Measurements from ENCODE around the gene KLF11.

KLF11 gene

DNA sequence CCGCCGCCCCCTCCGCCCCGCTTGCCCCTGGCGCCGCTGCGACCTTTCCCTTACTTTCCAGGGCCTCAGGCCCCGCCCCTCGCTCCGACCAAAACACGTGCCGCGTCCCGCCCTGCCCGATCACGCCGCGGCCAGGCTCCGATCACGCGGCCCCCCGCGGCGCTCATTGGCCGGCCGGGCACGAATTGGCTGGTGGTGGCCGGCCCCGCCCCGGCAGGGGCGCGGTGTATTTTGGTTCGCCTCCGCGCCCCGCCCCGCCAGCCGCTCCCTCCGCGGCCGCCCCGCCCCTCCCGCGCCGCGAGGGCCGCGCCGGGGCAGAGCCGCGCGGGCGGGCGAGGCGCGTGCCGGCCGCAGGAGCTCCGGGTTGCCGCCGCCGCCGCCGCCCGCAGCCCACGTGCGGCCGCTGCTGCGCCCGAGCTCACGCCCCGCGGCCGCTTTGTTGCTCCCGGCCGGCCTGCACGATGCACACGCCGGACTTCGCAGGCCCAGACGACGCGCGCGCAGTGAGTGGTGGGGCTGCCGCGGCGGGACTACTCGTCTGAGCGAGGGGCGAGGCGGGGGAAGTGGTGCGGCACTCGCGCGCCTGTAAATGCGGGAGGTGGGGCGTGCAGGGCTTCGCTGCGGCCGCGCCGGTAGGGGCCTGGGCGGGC lies at the start of gene KLF11:
TSS of gene KLF11 (plus strand) at position 295 of the 650 bp plus-strand sequence. CDS start at position 462, 167 bp downstream.
- in situ Hi-C loops (cut with MboI; ENCODE audit: low pct_unique_long_range_greater_than_20kb, low sequenced_read_pairs), result no loop called here
- peak; percentile 88 for DNase-seq

DNA sequence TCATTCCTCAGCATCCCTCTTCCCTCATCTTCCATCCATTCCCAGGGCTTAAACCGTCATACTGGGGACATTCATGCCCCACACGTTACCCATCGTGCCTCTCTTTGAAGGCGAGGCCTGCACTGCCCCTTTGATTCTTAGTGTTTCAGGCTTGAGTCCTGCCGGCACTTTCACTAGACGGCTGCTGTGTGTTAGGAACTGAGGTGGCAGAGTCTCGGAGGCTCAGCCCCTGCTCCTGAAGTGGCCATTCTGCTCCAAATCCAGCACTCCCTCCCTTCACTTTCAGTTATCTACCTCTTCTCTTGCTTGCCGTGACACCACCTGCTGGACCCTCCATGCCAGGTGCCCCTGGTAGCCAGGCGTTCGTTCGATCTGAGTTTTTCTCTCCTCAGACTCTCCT lies 48.9 kb upstream of the KLF11 start:
- no peak for DNase-seq
- in situ Hi-C loops (cut with MboI; ENCODE audit: low pct_unique_long_range_greater_than_20kb, low sequenced_read_pairs), result no loop called here

DNA sequence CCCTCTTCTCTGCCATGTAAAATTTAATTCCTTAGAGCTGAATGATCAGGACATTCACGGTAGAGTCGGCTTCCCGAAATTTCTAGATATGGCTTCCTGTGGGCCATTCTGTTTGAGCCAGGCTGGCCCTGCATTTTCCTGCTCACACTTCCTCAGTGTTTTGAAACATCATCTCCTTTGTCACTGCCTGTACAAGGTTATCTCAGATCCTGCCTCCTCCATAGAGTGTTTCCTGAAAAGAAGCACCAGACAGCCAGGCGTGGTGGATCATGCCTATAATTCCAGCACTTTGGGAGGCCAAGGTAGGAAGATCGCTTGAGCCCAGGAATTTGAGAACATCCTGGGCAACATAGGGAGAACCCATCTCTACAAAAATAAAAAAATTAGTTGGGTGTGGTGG lies 48.3 kb upstream of the KLF11 start:
- in situ Hi-C loops (cut with MboI; ENCODE audit: low pct_unique_long_range_greater_than_20kb, low sequenced_read_pairs), result no loop called here
- DNase-seq, result no peak

DNA sequence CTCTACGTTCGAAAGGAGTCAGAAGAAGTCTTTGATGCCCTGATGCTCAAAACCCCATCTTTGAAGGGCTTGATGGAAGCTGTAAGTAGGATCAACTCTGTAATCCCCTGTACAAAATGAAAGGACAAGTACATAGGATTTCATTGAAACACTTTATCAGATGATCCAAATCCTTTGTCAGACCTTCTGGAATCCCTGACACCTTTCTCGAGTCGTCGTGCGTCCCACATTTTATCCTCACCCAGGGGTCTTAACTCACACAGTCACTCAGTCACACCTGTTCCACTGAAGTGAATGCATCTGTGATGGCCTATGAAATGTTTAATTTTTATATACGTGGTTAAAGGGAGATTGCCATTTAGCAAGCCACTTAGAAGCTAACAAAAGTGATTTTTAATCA lies 47.0 kb upstream of the KLF11 start:
- no peak for DNase-seq
- in situ Hi-C loops (cut with MboI; ENCODE audit: low pct_unique_long_range_greater_than_20kb, low sequenced_read_pairs), result no loop called here

DNA sequence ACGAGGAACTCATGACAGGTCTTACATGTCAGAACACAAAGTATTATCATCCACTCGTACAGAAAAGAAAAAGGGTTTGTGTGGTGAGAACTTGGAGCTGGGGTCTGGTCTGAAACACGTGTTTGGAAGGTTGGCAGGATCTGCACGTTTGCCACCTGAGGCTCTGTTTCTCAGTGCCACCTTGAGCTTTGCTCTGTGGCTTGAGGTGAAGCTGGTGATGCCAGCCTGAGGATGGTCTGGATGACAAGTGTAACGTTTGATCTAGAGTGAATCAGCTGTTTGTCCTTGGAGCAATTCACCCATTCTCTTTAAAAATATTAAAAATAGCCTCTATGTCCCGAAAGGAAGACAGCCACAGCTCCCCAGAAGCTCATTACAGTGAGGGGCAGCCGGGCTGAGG lies 45.4 kb upstream of the KLF11 start:
- in situ Hi-C loops (cut with MboI; ENCODE audit: low pct_unique_long_range_greater_than_20kb, low sequenced_read_pairs), result no loop called here

DNA sequence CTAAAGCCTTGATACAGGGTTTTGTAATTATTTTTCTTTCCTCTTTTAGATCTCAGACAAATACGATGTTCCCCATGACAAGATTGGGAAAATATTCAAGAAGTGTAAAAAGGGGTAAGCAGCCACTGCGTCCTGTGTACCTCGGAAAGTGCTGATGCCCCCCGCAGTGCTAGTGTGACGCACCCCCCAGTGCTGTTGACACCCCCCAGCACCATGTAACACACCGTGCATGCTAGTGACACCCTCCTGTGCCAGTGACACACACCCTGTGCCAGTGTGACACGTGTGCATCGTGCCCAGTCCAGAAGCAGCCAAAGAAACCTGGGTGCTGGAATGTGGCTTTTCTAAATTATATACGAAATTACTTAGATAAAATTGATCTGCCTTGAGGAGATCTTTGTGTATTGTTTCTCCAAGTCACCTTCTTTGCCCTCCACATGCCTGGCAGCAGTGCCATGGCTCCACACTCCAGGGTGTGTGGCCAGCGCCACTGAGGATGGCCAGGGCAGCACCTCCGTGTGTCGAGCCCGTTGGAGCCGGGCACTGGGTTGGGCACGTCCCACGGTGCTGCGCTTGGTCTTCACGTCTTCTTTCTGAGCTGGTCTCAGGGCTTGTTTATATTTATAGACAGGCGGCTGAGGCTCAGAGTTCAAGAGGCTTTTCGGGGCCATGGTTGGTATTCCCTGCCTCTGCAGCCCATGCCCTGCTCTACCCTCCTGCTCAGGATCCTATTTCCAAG lies 44.3 kb upstream of the KLF11 start:
- in situ Hi-C loops (cut with MboI; ENCODE audit: low pct_unique_long_range_greater_than_20kb, low sequenced_read_pairs), result no loop called here
- no peak for DNase-seq

More for the DNA sequence above, 45.4 kb upstream of the KLF11 start:
- DNase-seq, result no peak

DNA sequence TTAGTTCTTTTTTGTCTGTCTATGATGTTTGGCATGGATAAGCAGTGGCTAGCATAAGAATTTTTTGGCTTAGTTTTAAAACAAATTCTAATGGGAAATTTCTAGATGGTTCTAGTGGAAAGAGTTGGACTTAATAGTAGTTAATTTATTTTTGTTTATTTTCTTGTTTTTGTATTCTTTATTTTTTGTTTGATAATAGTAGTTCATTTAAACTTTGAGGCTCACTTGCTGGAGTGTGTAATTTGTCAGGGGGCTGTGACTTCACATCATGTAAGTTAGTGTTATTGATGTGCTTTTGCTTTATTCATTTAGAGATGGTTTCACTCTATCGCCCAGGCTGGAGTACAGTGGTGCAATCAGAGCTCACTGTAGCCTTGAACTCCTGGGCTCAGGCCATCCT lies 43.7 kb upstream of the KLF11 start:
- in situ Hi-C loops (cut with MboI; ENCODE audit: low pct_unique_long_range_greater_than_20kb, low sequenced_read_pairs), result no loop called here
- DNase-seq, result no peak

DNA sequence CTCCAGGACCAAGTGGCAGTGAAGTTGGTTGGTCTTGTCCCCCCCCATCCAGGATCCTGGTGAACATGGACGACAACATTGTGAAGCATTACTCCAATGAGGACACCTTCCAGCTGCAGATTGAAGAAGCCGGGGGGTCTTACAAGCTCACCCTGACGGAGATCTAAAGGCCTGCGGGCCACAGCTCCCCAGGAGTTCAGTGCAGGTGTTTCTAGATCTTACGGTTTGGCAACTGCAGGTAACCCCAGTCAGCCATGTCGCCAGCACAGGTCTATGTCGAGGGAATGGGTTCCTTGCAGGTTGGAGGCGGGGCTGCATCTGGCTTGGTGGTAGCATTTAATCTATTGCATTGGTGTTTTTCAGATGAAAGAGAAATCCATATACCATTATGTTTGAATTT lies 42.8 kb upstream of the KLF11 start:
- DNase-seq, result no peak
- in situ Hi-C loops (cut with MboI; ENCODE audit: low pct_unique_long_range_greater_than_20kb, low sequenced_read_pairs), result no loop called here

DNA sequence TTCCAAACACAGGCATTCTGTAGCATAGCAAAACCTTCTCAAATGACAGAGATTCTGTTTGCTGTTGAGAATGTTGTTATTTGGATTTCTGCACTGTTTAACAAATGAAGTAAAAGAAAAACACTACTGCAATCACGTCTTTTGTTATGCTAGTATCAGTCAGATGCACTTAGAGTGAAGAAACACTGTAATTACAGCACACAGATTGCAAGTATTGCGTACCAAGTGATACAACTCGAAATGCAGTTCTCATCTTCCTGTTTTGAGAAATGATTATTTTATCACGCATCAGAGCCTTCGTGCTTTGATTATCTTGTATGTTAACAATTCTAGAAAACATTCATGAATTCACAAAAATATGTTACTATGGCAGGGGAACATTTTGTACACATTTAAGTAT lies 41.8 kb upstream of the KLF11 start:
- in situ Hi-C loops (cut with MboI; ENCODE audit: low pct_unique_long_range_greater_than_20kb, low sequenced_read_pairs), result no loop called here
- DNase-seq, result no peak

DNA sequence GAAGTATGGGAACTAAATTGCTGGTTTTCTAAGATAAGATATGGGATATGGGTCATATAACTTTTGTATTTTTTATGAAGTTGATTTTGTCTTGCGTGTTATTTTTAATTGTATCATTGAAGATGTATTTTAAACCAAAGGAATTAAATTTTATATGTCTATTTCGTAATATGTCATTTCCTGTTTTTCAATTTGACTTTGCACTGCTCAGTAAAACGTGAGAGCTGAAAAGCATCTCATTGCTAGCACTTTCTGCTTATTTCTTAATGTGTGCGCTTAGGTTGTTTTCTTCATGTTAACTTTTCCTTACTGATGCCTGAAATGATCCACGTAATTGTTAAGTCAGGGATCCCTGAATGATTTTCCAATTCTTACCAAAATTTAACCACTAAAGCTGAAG lies 41.2 kb upstream of the KLF11 start:
- in situ Hi-C loops (cut with MboI; ENCODE audit: low pct_unique_long_range_greater_than_20kb, low sequenced_read_pairs), result no loop called here
- no peak for DNase-seq

DNA sequence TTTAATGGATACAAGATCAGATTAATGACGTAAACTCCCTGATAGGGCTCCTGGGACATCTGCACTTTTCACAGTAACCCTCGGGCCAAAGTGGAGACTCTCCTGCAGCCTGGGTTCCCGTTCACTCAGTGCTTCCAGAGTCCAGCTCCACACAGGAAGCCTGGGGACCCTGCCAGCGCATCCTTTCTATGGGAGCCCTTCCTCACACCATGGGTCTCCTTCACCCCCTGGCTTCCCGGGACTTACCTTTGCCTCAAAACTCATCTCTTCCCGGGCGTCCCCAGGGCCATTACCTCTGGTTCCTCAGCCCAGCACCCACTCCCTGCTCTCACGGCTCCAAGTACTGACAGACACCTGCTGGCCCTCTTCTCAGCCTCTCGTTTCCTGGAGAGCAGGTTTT lies 40.7 kb upstream of the KLF11 start:
- in situ Hi-C loops (cut with MboI; ENCODE audit: low pct_unique_long_range_greater_than_20kb, low sequenced_read_pairs), result no loop called here
- DNase-seq, result no peak

DNA sequence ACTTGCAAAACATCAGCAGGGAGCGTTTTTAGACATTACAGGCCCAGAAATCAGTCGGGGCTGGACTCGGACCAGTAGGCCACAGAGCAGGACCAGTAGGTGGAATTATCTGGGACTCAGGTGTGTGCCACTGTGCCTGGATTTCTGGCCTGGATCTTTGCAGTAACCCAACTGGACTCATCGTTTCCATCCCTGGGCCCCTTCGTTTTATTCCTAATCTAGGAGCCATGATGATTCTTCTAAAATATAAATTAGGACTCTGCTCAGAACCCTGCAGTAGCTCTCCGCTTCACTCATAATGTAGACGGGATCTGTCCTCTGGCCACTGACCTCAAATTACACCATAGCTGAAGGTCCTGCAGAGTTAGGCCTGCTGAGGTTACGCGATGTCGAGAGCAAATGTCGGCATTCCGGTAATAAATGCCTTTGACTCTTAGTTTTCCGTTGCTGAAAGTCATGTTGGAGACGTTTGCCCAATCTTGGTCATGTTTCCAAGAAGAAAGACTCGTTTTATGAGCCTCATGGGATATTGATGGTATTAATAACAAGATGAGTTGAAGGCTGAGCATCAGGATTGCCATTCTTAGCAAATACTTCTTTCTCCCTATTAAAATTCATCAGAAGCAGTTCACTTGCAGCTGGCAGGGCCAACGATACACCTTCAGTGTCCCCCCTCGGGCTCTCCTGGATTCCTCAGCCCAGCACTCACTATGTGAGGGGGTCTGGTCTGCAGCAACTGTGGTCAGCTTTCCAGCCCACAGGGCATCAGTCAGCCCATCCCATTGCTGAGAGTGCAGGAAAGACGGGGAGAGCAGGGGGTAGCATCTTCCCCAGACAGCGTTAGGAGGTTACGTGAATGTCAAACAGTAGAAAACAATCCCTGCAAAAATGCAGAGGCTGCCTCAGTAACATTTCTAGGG lies 39.9 kb upstream of the KLF11 start:
- in situ Hi-C loops (cut with MboI; ENCODE audit: low pct_unique_long_range_greater_than_20kb, low sequenced_read_pairs), result no loop called here
- DNase-seq, result no peak

DNA sequence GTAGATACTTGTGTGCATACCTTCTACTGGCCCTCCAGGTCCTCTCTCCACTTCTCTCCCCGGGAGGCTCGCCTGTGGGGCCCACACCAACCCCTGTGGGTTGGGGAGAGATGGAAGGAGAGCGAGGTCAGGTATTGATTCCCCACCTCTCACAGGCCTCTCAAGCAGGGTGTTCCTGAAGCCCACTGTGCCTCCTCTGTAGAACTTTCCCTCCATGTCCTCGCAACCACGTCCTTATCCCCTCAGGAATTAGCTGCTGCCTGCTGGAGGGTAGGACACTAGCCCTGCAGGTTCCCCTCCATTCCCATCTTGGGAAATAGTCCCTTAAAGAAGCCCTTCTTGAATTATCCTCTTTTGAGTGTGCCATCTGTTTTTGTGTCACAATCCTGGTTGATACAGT lies 38.9 kb upstream of the KLF11 start:
- in situ Hi-C loops (cut with MboI; ENCODE audit: low pct_unique_long_range_greater_than_20kb, low sequenced_read_pairs), result no loop called here
- DNase-seq, result no peak

DNA sequence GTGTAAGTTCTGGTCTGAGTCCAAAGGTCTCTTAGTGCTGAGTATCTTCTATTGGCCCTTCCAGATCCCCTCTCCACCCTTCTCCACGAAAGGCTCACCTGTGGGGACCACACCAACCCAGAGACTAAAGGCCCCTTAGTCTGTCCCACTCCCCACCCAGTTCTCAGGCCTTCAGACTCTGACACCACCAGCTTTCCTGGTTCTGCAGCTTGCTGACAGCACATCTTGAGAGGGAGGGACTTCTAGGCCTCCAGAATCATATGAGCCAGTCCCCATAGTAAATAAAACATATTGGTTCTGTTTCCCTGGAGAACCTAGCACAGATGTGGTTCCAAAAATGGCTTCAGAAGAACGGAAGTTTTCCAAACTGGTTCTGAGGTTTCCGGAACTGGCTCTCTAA lies 38.5 kb upstream of the KLF11 start:
- in situ Hi-C loops (cut with MboI; ENCODE audit: low pct_unique_long_range_greater_than_20kb, low sequenced_read_pairs), result no loop called here
- no peak for DNase-seq

DNA sequence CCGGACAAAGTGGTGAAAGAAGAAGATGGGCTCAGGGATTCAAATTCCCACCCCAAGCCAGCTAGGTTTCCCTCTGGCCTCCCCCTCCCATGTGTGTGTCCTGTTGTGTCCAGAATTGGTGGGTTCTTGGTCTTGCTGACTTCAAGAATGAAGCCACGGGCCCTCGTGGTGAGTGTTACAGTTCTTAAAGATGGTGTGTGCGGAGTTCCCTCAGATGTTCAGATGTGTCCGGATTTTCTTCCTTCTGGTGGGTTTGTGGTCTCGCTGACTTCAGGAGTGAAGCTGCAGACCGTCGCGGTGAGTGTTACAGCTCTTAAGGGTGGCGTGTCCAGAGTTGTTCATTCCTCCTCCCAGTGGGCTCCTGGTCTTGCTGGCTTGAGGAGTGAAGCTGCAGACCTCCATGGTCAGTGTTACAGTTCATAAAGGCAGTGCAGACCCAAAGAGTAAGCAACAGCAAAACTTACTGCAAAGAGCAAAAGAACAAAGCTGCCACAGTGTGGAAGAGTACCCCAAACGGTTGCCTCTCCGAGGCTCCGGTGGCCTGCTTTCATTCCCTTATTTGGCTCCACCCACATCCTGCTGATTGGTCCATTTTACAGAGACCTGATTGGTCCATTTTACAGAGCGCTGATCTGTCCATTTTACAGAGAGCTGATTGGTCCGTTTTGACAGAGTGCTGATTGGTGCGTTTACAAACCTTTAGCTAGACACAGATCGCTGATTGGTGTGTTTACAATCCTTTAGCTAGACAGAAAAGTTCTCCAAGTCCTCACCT lies 37.7 kb upstream of the KLF11 start:
- in situ Hi-C loops (cut with MboI; ENCODE audit: low pct_unique_long_range_greater_than_20kb, low sequenced_read_pairs), result no loop called here
- DNase-seq, result no peak

DNA sequence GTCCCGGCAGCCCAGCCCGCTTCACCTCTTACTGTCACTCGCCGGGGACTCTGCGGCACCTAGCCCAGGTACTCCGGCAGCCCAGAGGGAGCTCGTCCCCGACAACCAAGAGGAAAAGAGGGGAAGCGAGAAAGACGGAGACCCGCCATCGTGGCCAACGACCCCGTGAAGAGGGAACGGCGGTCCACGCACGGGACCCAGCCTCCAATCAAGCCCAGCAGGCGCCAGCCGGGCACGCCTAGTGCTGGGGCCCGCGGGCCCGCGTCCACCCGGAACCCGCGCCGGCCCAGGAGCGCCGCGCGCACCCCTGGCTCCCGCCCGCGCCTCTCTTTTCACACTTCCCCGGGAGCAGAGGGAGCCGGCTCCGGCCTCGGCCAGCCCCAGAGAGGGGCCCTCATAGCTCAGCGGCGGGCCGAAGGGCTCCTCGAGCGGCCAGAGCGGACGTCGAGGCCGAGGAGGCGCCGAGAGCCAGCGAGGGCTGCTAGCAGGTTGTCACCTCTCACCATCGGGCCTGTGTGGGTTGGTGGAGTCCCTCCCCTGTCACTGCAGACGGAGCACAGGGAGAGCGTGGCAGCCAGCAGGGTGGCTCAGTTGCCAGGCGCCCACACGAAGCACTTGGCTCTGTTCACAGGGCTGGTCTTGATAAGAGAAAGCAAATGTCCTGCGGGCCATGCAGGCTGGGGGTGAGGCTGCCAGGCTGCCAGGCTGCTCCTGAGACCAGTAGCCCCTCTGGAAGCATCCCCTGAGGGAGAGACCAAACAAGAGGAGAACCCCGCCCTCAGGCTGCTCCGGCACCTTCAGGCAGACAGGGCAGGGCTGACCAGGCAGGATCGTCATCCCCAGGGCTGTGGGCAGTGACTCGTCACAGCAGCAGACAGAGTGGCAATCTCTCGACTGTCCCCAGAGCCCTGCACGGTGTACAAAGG lies 36.9 kb upstream of the KLF11 start:
- in situ Hi-C loops (cut with MboI; ENCODE audit: low pct_unique_long_range_greater_than_20kb, low sequenced_read_pairs), result no loop called here
- no peak for DNase-seq

DNA sequence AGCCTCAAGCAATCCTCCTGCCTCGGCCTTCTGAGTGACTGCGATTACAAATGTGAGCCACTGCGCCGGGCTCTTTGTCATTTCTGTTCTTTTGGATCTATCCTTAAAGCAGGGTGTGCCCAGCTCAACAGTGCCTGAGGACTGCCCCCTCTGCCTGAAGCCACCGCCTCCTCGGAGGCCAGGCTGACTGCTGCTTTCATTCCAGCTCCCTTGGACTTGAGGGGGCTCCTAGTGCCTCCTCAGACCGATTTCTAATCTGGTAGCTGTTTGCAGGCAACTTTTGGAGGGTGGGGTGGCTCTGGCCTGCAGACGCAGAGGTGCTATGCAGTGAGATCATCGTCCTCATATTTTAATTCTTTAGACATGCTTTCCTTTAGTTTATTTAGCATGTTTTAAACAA lies 35.9 kb upstream of the KLF11 start:
- in situ Hi-C loops (cut with MboI; ENCODE audit: low pct_unique_long_range_greater_than_20kb, low sequenced_read_pairs), result no loop called here
- DNase-seq, result no peak
